SU-DHL-6 (cell line): ENCODE results near the gene COG5.

Experiments
- H2AFZ ChIP-seq: fragments of 200-600 bp; sonication (generic); 2 replicates; pipeline ENCODE4 v1.6.1; 2014; ENCODE audit warnings: low read depth, mild to moderate bottlenecking, moderate library complexity, mixed read lengths, antibody characterized with exemption, low read length; ENCODE audit not compliant: severe bottlenecking
- H3F3A ChIP-seq: fragments of 200-600 bp; shearing (Covaris generic); 2 replicates; pipeline ENCODE4 v1.6.0; 2016; ENCODE audit warnings: antibody characterized with exemption, mild to moderate bottlenecking; ENCODE audit not compliant: insufficient read depth
- H3K27ac ChIP-seq: fragments of 200-600 bp; sonication (generic); 2 replicates; pipeline ENCODE4 v1.5.1; 2016; ENCODE audit warnings: low read depth, mild to moderate bottlenecking, low read length, moderate library complexity, mixed read lengths
- H3K27me3 ChIP-seq: fragments of 200-600 bp; sonication (generic), shearing (Covaris generic); 2 replicates; pipeline ENCODE4 v1.6.0; 2014; ENCODE audit warnings: mild to moderate bottlenecking, low read length
- H3K36me3 ChIP-seq: fragments of 200-600 bp; sonication (generic); 2 replicates; pipeline ENCODE4 v1.6.1; 2014; ENCODE audit warnings: mild to moderate bottlenecking, low read length, mixed read lengths
- H3K4me2 ChIP-seq: fragments of 300-600, 200-600 bp; shearing (Covaris generic), sonication (generic); 2 replicates; pipeline ENCODE4 v1.6.0; 2014; ENCODE audit warnings: low read length, low read depth, mild to moderate bottlenecking; ENCODE audit not compliant: poor library complexity, severe bottlenecking
- H3K4me3 ChIP-seq: fragments of 200-600 bp; sonication (generic); 2 replicates; pipeline ENCODE4 v1.5.1; 2014; ENCODE audit warnings: antibody characterized with exemption, low read length, mild to moderate bottlenecking, mixed read lengths; ENCODE audit not compliant: insufficient read depth, poor library complexity, severe bottlenecking
- H3K79me2 ChIP-seq: fragments of 200-600 bp; sonication (generic); 2 replicates; pipeline ENCODE4 v1.6.1; 2014; ENCODE audit warnings: mild to moderate bottlenecking, low read length, moderate library complexity; ENCODE audit not compliant: insufficient read depth
- H3K9ac ChIP-seq: fragments of 200-600 bp; sonication (generic); 2 replicates; pipeline ENCODE4 v1.7.0; 2014; ENCODE audit warnings: mild to moderate bottlenecking, low read length
- H3K9me2 ChIP-seq: fragments of 200-600 bp; sonication (generic); replicated peaks from 2 replicates; pipeline ENCODE4 v1.6.1; 2014; ENCODE audit warnings: low read length; ENCODE audit not compliant: insufficient read depth
- H3K9me3 ChIP-seq: fragments of 200-600 bp; sonication (generic); 2 replicates; pipeline ENCODE4 v1.6.1; 2014; ENCODE audit warnings: low read length, mixed read lengths; ENCODE audit not compliant: insufficient read depth
- H4K20me1 ChIP-seq: fragments of 200-600 bp; sonication (generic); 2 replicates; pipeline ENCODE4 v1.6.1; 2014; ENCODE audit warnings: low read depth, mild to moderate bottlenecking, antibody characterized with exemption, low read length, moderate library complexity, mixed read lengths
- CTCF ChIP-seq: fragments of 200-600 bp; sonication (generic); IDR thresholded peaks from one replicate; pipeline ENCODE4 v1.5.1; 2017; ENCODE audit warnings: antibody characterized with exemption, mild to moderate bottlenecking, low read length, moderate library complexity; ENCODE audit not compliant: insufficient read depth, poor library complexity, severe bottlenecking
- EZH2phosphoT487 ChIP-seq: fragments of 200-600 bp; sonication (generic), shearing (Covaris generic); conservative IDR thresholded peaks from 2 replicates; pipeline ENCODE4 v1.6.1; 2018; ENCODE audit warnings: mild to moderate bottlenecking, antibody characterized with exemption, low read length, moderate library complexity, mixed read lengths

The COG5 gene

GRCh38 chr7:107461938-107462533 is 101.7 kb downstream of the COG5 start:
- no peak overlapping the region for H3K4me2 ChIP-seq
- H3K9me3 ChIP-seq = no peaks in the 10 kb centered on the region
- TF ChIP-seq CTCF = no peak
- no peak for TF ChIP-seq EZH2phosphoT487
- no peaks in the 10 kb centered on the region for H3F3A ChIP-seq
- H3K9me2 ChIP-seq = no peaks in the 10 kb centered on the region
- H3K27me3 ChIP-seq = no peaks in the 10 kb centered on the region
- no peak overlapping the region for H2AFZ ChIP-seq
- H3K79me2 ChIP-seq = no peaks in the 10 kb centered on the region
- no peaks in the 10 kb centered on the region for H4K20me1 ChIP-seq
- H3K36me3 ChIP-seq = no peaks in the 10 kb centered on the region
- H3K4me3 ChIP-seq = no peak overlapping the region
- no peak overlapping the region for H3K27ac ChIP-seq
- H3K9ac ChIP-seq = no peak overlapping the region

GRCh38 chr7:107453388-107453787 is 110.3 kb downstream of the COG5 start:
- no peak overlapping the region for H3K27ac ChIP-seq
- no peaks in the 10 kb centered on the region for H3K9me3 ChIP-seq
- no peaks in the 10 kb centered on the region for H3K79me2 ChIP-seq
- no peak overlapping the region for H3K9ac ChIP-seq
- H3F3A ChIP-seq = no peaks in the 10 kb centered on the region; the same call in 1 of the 2 replicates
- no peaks in the 10 kb centered on the region for H3K9me2 ChIP-seq
- no peak overlapping the region for H3K4me3 ChIP-seq
- H2AFZ ChIP-seq = no peak overlapping the region
- H4K20me1 ChIP-seq = no peaks in the 10 kb centered on the region
- H3K27me3 ChIP-seq = no peaks in the 10 kb centered on the region
- TF ChIP-seq CTCF (no peak), EZH2phosphoT487 (no peak)
- peaks cover 3% of the 10 kb centered on the region; the same call in 1 of the 2 replicates for H3K36me3 ChIP-seq
- no peak overlapping the region for H3K4me2 ChIP-seq

GRCh38 chr7:107450970-107451369 is 112.8 kb downstream of the COG5 start:
- Histone ChIP-seq H3K9ac (no peak overlapping the region), H3K4me3 (no peak overlapping the region), H2AFZ (no peak overlapping the region), H3K27ac (no peak overlapping the region), H3K9me3 (no peaks in the 10 kb centered on the region), H4K20me1 (no peaks in the 10 kb centered on the region), H3F3A (no peaks in the 10 kb centered on the region; the same call in 1 of the 2 replicates), H3K27me3 (no peaks in the 10 kb centered on the region), H3K4me2 (no peak overlapping the region), H3K36me3 (peaks cover 3% of the 10 kb centered on the region; the same call in 1 of the 2 replicates), H3K79me2 (no peaks in the 10 kb centered on the region), H3K9me2 (no peaks in the 10 kb centered on the region)
- TF ChIP-seq EZH2phosphoT487 (no peak), CTCF (no peak)
